ENCODE results near the gene SMC1B. TPM values are rescaled to one million over a fixed set of nuclear protein-coding genes. Genes with fewer than 3 reads are reported as not detected.
A peak's percentile ranks its signal among the peaks of the same experiment; 100 is the strongest.

The SMC1B gene
- total RNA-seq, 4 donors from 2014 or later = not detected

DNA sequence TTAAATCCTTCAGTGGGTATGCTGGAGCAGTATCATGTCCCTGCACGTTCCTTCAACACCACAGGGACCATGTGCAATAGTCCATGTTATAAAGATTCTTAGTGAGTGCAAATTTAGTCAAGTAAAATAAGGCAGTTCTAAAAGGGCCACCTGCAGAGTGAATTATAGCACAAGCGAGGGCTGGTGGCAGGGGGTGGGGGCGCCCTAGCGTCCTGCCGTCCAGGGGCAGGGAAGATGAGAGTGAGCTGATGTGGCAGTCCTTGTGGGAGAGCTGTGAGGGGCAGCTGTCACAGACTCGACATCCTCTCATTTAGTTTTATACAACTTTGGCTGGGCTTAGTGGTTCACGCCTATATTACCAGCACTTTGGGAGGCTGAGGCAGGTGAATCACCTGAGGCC lies 74.6 kb downstream of the SMC1B start:
- H3K27me3 ChIP-seq = no peaks in the 10 kb centered on the region
- H3K9me3 ChIP-seq = no peaks in the 10 kb centered on the region
- no peak for DNase-seq
- TF ChIP-seq, protein P1, sequence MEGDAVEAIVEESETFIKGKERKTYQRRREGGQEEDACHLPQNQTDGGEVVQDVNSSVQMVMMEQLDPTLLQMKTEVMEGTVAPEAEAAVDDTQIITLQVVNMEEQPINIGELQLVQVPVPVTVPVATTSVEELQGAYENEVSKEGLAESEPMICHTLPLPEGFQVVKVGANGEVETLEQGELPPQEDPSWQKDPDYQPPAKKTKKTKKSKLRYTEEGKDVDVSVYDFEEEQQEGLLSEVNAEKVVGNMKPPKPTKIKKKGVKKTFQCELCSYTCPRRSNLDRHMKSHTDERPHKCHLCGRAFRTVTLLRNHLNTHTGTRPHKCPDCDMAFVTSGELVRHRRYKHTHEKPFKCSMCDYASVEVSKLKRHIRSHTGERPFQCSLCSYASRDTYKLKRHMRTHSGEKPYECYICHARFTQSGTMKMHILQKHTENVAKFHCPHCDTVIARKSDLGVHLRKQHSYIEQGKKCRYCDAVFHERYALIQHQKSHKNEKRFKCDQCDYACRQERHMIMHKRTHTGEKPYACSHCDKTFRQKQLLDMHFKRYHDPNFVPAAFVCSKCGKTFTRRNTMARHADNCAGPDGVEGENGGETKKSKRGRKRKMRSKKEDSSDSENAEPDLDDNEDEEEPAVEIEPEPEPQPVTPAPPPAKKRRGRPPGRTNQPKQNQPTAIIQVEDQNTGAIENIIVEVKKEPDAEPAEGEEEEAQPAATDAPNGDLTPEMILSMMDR (IDR thresholded peaks at IDR 0.05) = no peak
- TF ChIP-seq POLR2A (IDR thresholded peaks at IDR 0.05) = no peak
- peaks cover 4 to 92% (median 16%) of the 10 kb centered on the region in 3 donors for H3K36me3 ChIP-seq
- 82 to 89% methylated on average over 7 of the region's 7 CpGs for WGBS, 2 donors
- H3K4me3 ChIP-seq = no peak overlapping the region
- H3K4me1 ChIP-seq = peaks cover 27 to 41% (median 33%) of the 10 kb centered on the region in 3 donors
- intact Hi-C loops (cut with DNase I) = no loop called here
- no peak overlapping the region for H3K27ac ChIP-seq

- 78 to 85% methylated on average over 8 to 9 of the region's 9 CpGs for WGBS, 2 donors
- Histone ChIP-seq H3K4me1 (peaks cover 27 to 44% (median 33%) of the 10 kb centered on the region in 3 donors), H3K27ac (peak overlapping the region in 2 of 4 donors; percentile 73 to 75), H3K4me3 (no peak overlapping the region), H3K27me3 (no peaks in the 10 kb centered on the region), H3K36me3 (peaks cover 4 to 95% (median 16%) of the 10 kb centered on the region in 3 donors), H3K9me3 (no peaks in the 10 kb centered on the region)
- intact Hi-C loops (cut with DNase I) = no loop called here
- TF ChIP-seq POLR2A (IDR thresholded peaks at IDR 0.05) = no peak
- TF ChIP-seq, protein P1 (IDR thresholded peaks at IDR 0.05) = no peak
- DNase-seq = no peak
Measured at GRCh38 chr22:45337536-45337935, 75.9 kb downstream of the SMC1B start.

DNA sequence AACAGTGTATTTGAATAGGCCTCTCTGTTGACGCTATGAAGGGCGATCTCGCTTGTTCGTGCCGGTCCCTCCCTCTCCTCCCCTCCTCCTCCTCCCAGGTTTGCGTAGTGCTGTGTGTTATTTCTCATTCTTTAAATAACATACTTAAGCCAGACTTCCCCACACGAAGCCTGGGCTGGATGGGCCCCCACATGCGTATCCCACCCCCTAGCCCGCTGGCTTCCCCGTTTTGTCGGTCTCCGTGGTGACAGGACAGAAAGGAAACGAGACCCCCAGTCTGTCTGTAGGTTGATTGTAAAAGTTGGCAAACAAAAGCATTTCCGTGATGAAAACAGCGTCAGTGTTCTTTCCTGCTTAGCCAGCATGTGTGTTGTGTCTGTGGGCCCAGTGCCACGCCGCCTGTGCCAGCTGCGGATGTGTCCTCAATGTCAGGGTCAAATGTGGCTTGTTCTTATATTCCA lies 76.4 kb downstream of the SMC1B start:
- 40 to 62% methylated on average over 16 to 18 of the region's 18 CpGs for WGBS, 2 donors
- Histone ChIP-seq H3K4me3 (peak overlapping the region in 1 of 4 donors; percentile 38), H3K4me1 (peaks cover 27 to 44% (median 33%) of the 10 kb centered on the region in 3 donors), H3K27ac (peak overlapping the region; percentile 45 to 83 (median 74)), H3K27me3 (no peaks in the 10 kb centered on the region), H3K9me3 (no peaks in the 10 kb centered on the region), H3K36me3 (peaks cover 5 to 95% (median 16%) of the 10 kb centered on the region in 3 donors)
- intact Hi-C loops (cut with DNase I) = no loop called here
- no peak for DNase-seq
- no peak for TF ChIP-seq POLR2A (IDR thresholded peaks at IDR 0.05)
- TF ChIP-seq, protein P1 (IDR thresholded peaks at IDR 0.05) = no peak

DNA sequence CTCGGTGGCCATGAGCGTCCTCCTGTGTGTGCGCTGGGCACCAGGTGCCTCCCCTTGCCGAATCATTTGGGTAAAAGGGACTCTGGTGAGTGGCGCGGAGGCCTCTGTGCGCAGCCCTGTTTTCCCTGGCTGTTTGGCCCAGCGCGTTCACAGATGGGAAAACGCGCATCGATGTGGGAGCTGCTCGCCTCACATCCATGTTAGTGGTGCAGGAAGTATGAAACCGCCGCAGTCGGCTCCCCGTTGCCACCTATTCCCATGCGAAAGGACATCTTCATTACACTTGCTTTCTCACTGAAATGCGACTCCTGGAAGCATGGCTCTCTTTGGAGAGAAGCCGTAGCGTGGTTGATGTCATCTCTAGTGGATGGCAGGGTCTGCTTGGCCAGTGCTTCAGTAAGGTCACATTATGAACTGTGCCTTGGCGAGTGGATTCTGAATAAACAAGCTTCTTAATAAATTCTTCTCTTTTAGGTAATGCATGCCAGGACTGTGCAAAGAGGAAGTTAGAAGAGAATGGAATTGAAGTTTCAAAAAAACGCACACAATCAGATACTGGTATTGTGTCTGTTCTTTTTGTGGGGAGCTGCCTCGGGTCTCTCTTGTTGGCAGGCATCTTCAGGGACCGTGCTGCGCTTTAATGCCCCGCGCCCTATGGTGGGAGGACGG lies 77.4 kb downstream of the SMC1B start:
- H3K27ac ChIP-seq = peak overlapping the region; percentile 45 to 83 (median 74)
- TF ChIP-seq POLR2A (IDR thresholded peaks at IDR 0.05) = no peak
- TF ChIP-seq, protein P1 (IDR thresholded peaks at IDR 0.05) = no peak
- 78 to 81% methylated on average over 21 to 29 of the region's 29 CpGs for WGBS, 2 donors
- no peaks in the 10 kb centered on the region for H3K27me3 ChIP-seq
- DNase-seq = no peak
- no peaks in the 10 kb centered on the region for H3K9me3 ChIP-seq
- intact Hi-C loops (cut with DNase I) = no loop called here
- H3K4me1 ChIP-seq = peaks cover 27 to 44% (median 33%) of the 10 kb centered on the region in 3 donors
- no peak overlapping the region for H3K4me3 ChIP-seq
- H3K36me3 ChIP-seq = peaks cover 13 to 95% (median 16%) of the 10 kb centered on the region in 3 donors

DNA sequence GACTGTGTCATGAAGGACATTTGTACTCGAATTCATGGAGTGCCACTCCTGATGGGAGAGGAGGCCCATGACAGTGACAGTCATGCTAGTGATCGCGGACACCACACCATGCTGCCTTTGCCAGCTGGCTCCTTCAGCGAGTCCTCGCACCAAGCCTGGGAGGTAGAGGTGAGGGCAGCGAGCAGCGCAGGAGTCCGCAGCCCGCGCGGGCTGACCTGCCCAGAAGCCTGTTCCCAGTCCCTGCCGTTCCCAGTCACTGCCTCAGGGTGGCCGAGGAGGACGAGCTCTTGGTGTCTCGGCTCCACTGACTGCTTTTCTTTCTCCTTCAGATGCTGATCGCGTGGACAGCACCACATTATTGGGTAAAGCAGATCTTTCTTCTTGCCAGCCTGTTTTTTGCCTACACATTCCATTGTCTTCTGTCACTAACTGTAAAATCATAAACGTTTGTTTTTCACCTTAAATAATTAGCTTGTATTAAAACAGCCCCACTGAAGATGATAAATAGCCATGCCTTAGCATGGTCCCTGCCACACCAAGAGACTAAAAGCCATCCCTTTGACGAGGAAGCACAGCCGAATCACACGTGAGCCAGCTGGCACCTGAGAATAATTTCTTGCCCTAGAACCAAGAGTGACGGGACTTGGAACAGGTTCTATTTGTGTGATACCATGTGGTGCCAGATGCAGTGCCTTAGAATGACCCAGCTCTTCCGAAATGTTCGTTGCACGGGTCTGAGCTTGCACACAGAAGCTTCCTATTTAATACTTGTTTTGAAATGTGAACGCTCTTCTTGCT lies 78.2 kb downstream of the SMC1B start:
- TF ChIP-seq POLR2A (IDR thresholded peaks at IDR 0.05) = no peak
- TF ChIP-seq, protein P1 (IDR thresholded peaks at IDR 0.05) = peak in 3 of 6 experiments; percentile 16 to 48 (median 23)
- H3K27me3 ChIP-seq = no peaks in the 10 kb centered on the region
- peak overlapping the region; percentile 55 to 75 (median 70) for H3K27ac ChIP-seq
- intact Hi-C loops (cut with DNase I) = no loop called here
- H3K4me1 ChIP-seq = peaks cover 27 to 44% (median 33%) of the 10 kb centered on the region in 3 donors
- DNase-seq = no peak
- 36% methylated on average over 15 to 21 of the region's 26 CpGs for WGBS, 2 donors
- no peaks in the 10 kb centered on the region for H3K9me3 ChIP-seq
- H3K36me3 ChIP-seq = peaks cover 9 to 95% (median 14%) of the 10 kb centered on the region in 3 donors
- no peak overlapping the region for H3K4me3 ChIP-seq
